ENCODE data around the gene RCOR3.
"Not testable (repeated sequence)": the region's sequence is repeated elsewhere in the genome, so short reads cannot be mapped to it uniquely, and the experiment has no call there.

The RCOR3 gene

GRCh38 chr1:211321646-211322045 is 62.5 kb downstream of the RCOR3 start:
- not testable (repeated sequence) for FAIRE-seq; DNase-seq (ENCODE audit: extremely low spot score, insufficient read length, low read depth)

GRCh38 chr1:211323156-211324063 is 64.2 kb downstream of the RCOR3 start:
- DNase-seq (ENCODE audit: extremely low spot score, insufficient read length, low read depth): no peak
- FAIRE-seq: peak; percentile 83

- FAIRE-seq (no peak), DNase-seq (ENCODE audit: extremely low spot score, insufficient read length, low read depth) (no peak)
These were observed 66.0 kb downstream of the RCOR3 start for GRCh38 chr1:211324992-211325775.

GRCh38 chr1:211326140-211326527 is 67.0 kb downstream of the RCOR3 start:
- no peak for FAIRE-seq
- DNase-seq (ENCODE audit: extremely low spot score, insufficient read length, low read depth): no peak

GRCh38 chr1:211326528-211327345 is 67.6 kb downstream of the RCOR3 start, which contains the start of gene TRAF5:
TSS of gene TRAF5 (plus strand) at chr1:211326833. CDS start at chr1:211353240, 26,407 bp downstream.
- DNase-seq (ENCODE audit: extremely low spot score, insufficient read length, low read depth) (no peak), FAIRE-seq (peak; percentile 71)

- no peak for DNase-seq (ENCODE audit: extremely low spot score, insufficient read length, low read depth)
These were observed 68.3 kb downstream of the RCOR3 start for GRCh38 chr1:211327346-211327921.

GRCh38 chr1:211328084-211328694 is 69.0 kb downstream of the RCOR3 start:
- DNase-seq (ENCODE audit: extremely low spot score, insufficient read length, low read depth) (no peak), FAIRE-seq (peak; percentile 42)

More at GRCh38 chr1:211327346-211327921, 68.3 kb downstream of the RCOR3 start:
- peak; percentile 63 for FAIRE-seq

- DNase-seq (ENCODE audit: extremely low spot score, insufficient read length, low read depth) (no peak), FAIRE-seq (no peak)
These were observed 69.8 kb downstream of the RCOR3 start for GRCh38 chr1:211328866-211329475.

- DNase-seq (ENCODE audit: extremely low spot score, insufficient read length, low read depth): no peak
- FAIRE-seq: peak; percentile 84
These were observed 70.6 kb downstream of the RCOR3 start for GRCh38 chr1:211329764-211330201.

- FAIRE-seq: no peak
These were observed 71.2 kb downstream of the RCOR3 start for GRCh38 chr1:211330282-211330936.

GRCh38 chr1:211331011-211331709 is 72.0 kb downstream of the RCOR3 start:
- FAIRE-seq (no peak), DNase-seq (ENCODE audit: extremely low spot score, insufficient read length, low read depth) (no peak)

More at GRCh38 chr1:211330282-211330936, 71.2 kb downstream of the RCOR3 start:
- DNase-seq (ENCODE audit: extremely low spot score, insufficient read length, low read depth): no peak

GRCh38 chr1:211332036-211332616 is 73.0 kb downstream of the RCOR3 start:
- DNase-seq (ENCODE audit: extremely low spot score, insufficient read length, low read depth): no peak
- no peak for FAIRE-seq

- FAIRE-seq: no peak
- no peak for DNase-seq (ENCODE audit: extremely low spot score, insufficient read length, low read depth)
These were observed 73.7 kb downstream of the RCOR3 start for GRCh38 chr1:211332830-211333229.

- DNase-seq (ENCODE audit: extremely low spot score, insufficient read length, low read depth) (no peak), FAIRE-seq (no peak)
These were observed 74.7 kb downstream of the RCOR3 start for GRCh38 chr1:211333906-211334305.

GRCh38 chr1:211334986-211335385 is 75.8 kb downstream of the RCOR3 start:
- no peak for DNase-seq (ENCODE audit: extremely low spot score, insufficient read length, low read depth)
- no peak for FAIRE-seq

GRCh38 chr1:211335522-211336157 is 76.5 kb downstream of the RCOR3 start:
- DNase-seq (ENCODE audit: extremely low spot score, insufficient read length, low read depth) (no peak), FAIRE-seq (peak; percentile 86)

- no peak for DNase-seq (ENCODE audit: extremely low spot score, insufficient read length, low read depth)
- no peak for FAIRE-seq
These were observed 77.0 kb downstream of the RCOR3 start for GRCh38 chr1:211336161-211336560.

All from GM18507 (cell line).